Effector memory CD4-positive, alpha-beta T cell (primary cell): ENCODE data around the gene PPP1R12A.
"Not testable (repeated sequence)": the region's sequence is repeated elsewhere in the genome, so short reads cannot be mapped to it uniquely, and the experiment has no call there.

Source experiments
- DNase-seq, 3 donors: peaks; one replicate each; pipeline ENCODE4 v3.0.0-alpha.2; 2020
- H3K27ac ChIP-seq: 2 replicates; pipeline ENCODE4 v1.7.0; 2013; ENCODE audit warnings: mild to moderate bottlenecking, low read length, moderate library complexity; ENCODE audit not compliant: insufficient read depth, poor library complexity, severe bottlenecking
- H3K27me3 ChIP-seq: replicated peaks from 2 replicates; pipeline ENCODE4 v1.7.0; 2013; ENCODE audit warnings: mild to moderate bottlenecking, low read length; ENCODE audit not compliant: insufficient read depth, control insufficient read depth, poor library complexity, severe bottlenecking
- H3K36me3 ChIP-seq: 2 replicates; pipeline ENCODE4 v1.7.0; 2013; ENCODE audit warnings: mild to moderate bottlenecking, low read length, moderate library complexity; ENCODE audit not compliant: control insufficient read depth, insufficient read depth
- H3K4me1 ChIP-seq: 2 replicates; pipeline ENCODE4 v1.7.0; 2013; ENCODE audit warnings: low read length, mild to moderate bottlenecking; ENCODE audit not compliant: control insufficient read depth, insufficient read depth, poor library complexity, severe bottlenecking
- H3K4me3 ChIP-seq: 2 replicates; pipeline ENCODE4 v1.7.0; 2013; ENCODE audit warnings: low read length, low read depth, mild to moderate bottlenecking; ENCODE audit not compliant: insufficient read depth, poor library complexity, severe bottlenecking
- H3K9me3 ChIP-seq: 2 replicates; pipeline ENCODE4 v1.7.0; 2013; ENCODE audit warnings: mild to moderate bottlenecking, low read length, moderate library complexity; ENCODE audit not compliant: control insufficient read depth

Gene PPP1R12A

DNA sequence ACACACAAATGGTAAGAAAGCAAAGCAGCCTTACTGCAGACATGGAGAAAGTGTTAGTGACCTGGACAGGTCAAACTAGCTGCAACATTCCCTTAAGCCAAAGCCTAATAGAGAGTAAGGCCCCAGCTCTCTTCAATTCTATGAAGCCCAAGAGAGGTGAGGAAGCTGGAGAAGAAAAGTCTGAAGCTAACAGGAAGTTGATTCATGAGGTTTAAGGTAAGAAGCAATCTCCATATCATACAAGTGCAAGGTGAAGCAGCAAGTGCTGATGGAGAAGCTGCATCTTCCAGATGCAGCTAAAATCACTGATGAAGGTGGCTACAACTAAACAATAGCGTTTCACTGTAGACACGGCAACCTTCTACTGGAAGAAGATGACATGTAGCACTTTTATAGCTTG lies 53.5 kb downstream of the PPP1R12A start:
- no peaks in the 10 kb centered on the region for H3K36me3 ChIP-seq
- H3K27me3 ChIP-seq = no peaks in the 10 kb centered on the region
- no peaks in the 10 kb centered on the region for H3K9me3 ChIP-seq
- no peak overlapping the region for H3K4me3 ChIP-seq
- peaks cover 11% of the 10 kb centered on the region for H3K4me1 ChIP-seq
- DNase-seq = no peak
- H3K27ac ChIP-seq = no peak overlapping the region

- not testable (repeated sequence) for H3K9me3 ChIP-seq, DNase-seq, H3K27ac ChIP-seq, H3K4me3 ChIP-seq, H3K27me3 ChIP-seq, H3K36me3 ChIP-seq
- peaks cover 11% of the 10 kb centered on the region for H3K4me1 ChIP-seq
Measured at GRCh38 chr12:79878506-79878905, 56.4 kb downstream of the PPP1R12A start.

- no peaks in the 10 kb centered on the region for H3K9me3 ChIP-seq
- H3K4me3 ChIP-seq = no peak overlapping the region
- no peak for DNase-seq
- no peak overlapping the region for H3K27ac ChIP-seq
- H3K36me3 ChIP-seq = peaks cover 5% of the 10 kb centered on the region
- H3K4me1 ChIP-seq = peaks cover 6% of the 10 kb centered on the region
- H3K27me3 ChIP-seq = no peaks in the 10 kb centered on the region
Measured at GRCh38 chr12:79877246-79877645, 57.7 kb downstream of the PPP1R12A start.

GRCh38 chr12:79874665-79875064 lies 60.2 kb downstream of the PPP1R12A start:
- Histone ChIP-seq H3K4me3 (no peak overlapping the region), H3K27me3 (no peaks in the 10 kb centered on the region), H3K9me3 (no peaks in the 10 kb centered on the region), H3K36me3 (peaks cover 16% of the 10 kb centered on the region), H3K4me1 (no peaks in the 10 kb centered on the region), H3K27ac (no peak overlapping the region)
- DNase-seq = no peak

DNA sequence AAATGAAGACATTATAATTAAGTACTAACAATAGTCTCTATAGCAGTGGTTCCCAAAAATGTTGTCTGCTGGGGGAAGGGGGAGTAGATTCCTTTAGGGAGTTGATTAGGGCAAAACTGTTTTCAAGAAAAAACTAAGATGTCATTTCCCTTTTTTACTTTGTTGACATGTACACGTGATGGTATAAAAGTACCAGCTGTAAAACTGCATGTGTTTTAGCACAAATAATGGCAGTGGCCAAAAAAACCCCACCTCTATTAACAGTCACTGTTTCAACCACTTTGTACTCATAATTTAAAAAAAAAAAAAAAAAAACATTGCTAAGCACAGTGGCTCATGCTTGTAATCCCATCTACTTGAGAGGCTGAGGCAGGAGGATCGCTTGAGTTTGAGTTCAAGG lies 61.7 kb downstream of the PPP1R12A start:
- peaks cover 19% of the 10 kb centered on the region for H3K36me3 ChIP-seq
- H3K9me3 ChIP-seq = no peaks in the 10 kb centered on the region
- H3K4me1 ChIP-seq = no peaks in the 10 kb centered on the region
- DNase-seq = no peak
- no peak overlapping the region for H3K27ac ChIP-seq
- no peak overlapping the region for H3K4me3 ChIP-seq
- H3K27me3 ChIP-seq = no peaks in the 10 kb centered on the region

DNA sequence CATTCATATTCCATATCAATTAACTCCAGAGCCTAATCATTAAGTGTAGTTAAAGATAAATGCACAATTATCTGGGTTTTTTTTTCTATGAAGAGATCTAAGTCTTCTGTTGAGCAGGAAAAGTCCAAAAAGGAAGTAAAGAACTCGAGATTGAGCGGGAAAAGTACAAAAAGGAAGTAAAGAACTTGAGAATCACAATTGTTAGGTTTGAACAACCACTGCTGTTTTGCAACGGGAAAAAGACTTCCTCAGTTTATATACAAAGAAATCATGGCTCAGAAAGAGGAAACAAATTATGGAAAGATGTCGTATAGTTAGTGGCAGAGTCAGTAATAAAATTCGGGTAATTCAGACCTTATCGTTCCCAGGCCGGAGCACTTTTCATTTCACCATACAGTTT lies 63.3 kb downstream of the PPP1R12A start:
- peaks cover 34% of the 10 kb centered on the region for H3K36me3 ChIP-seq
- H3K4me1 ChIP-seq = no peaks in the 10 kb centered on the region
- H3K27me3 ChIP-seq = no peaks in the 10 kb centered on the region
- no peaks in the 10 kb centered on the region for H3K9me3 ChIP-seq
- H3K4me3 ChIP-seq = no peak overlapping the region
- no peak overlapping the region for H3K27ac ChIP-seq
- DNase-seq = no peak

GRCh38 chr12:79870916-79871315 lies 64.0 kb downstream of the PPP1R12A start:
- H3K36me3 ChIP-seq = peaks cover 34% of the 10 kb centered on the region
- H3K27ac ChIP-seq = no peak overlapping the region
- H3K9me3 ChIP-seq = no peaks in the 10 kb centered on the region
- DNase-seq = no peak
- H3K4me3 ChIP-seq = no peak overlapping the region
- H3K27me3 ChIP-seq = no peaks in the 10 kb centered on the region
- no peaks in the 10 kb centered on the region for H3K4me1 ChIP-seq

- no peaks in the 10 kb centered on the region for H3K27me3 ChIP-seq
- no peak overlapping the region for H3K4me3 ChIP-seq
- H3K9me3 ChIP-seq = no peaks in the 10 kb centered on the region
- no peak overlapping the region for H3K27ac ChIP-seq
- no peaks in the 10 kb centered on the region for H3K4me1 ChIP-seq
- DNase-seq = no peak
- peaks cover 7% of the 10 kb centered on the region for H3K36me3 ChIP-seq
Measured at GRCh38 chr12:79859646-79860045, 75.3 kb downstream of the PPP1R12A start.

DNA sequence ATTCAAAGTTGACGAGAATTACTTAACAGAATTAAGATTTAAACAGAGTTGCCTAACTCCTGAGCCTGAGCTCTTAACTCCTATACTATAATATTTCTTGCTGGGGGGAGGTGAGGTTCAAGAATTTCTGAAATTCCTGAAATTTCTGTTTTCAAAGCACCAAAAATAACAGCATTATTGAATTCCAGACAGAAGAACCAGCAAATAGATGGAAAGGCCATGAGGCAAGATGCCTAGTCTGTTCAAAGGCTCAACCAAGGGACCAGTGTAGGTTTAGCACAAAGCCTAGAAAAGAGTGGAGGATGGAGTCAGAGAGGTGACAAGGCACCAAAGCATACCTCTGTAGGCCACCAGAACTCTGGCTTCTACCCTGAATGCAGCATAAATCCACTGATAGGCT lies 76.4 kb downstream of the PPP1R12A start:
- no peaks in the 10 kb centered on the region for H3K9me3 ChIP-seq
- H3K27me3 ChIP-seq = no peaks in the 10 kb centered on the region
- no peak overlapping the region for H3K27ac ChIP-seq
- no peaks in the 10 kb centered on the region for H3K4me1 ChIP-seq
- peaks cover 7% of the 10 kb centered on the region for H3K36me3 ChIP-seq
- no peak for DNase-seq
- no peak overlapping the region for H3K4me3 ChIP-seq

DNA sequence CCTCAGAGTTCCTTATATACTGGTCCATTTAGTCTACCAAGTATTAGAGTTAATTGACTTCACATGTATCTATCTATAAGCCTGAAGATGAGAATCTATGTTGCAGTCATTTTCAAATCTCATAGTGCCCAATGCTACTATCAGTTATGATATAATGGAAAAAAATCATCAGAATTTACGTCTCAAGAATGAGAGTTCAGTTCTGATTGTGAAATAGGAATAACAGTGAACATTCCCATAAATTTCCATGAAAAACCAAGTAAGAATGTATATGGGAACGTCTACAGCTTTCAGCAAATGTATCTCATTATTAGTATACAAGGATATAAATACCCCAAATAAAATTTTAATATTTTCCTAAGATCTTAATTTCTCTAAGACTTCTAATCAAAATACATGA lies 77.2 kb downstream of the PPP1R12A start:
- DNase-seq = no peak
- Histone ChIP-seq H3K36me3 (peaks cover 7% of the 10 kb centered on the region), H3K27me3 (no peaks in the 10 kb centered on the region), H3K4me1 (no peaks in the 10 kb centered on the region), H3K9me3 (no peaks in the 10 kb centered on the region), H3K4me3 (no peak overlapping the region), H3K27ac (no peak overlapping the region)
